Measurements from ENCODE around the gene DLAT.

- TF ChIP-seq CTCF (IDR thresholded peaks at IDR 0.05), result no peak
- TF ChIP-seq POLR2A (IDR thresholded peaks at IDR 0.05; ENCODE audit: low read depth), result no peak
- no peak for TF ChIP-seq POLR2AphosphoS5 (IDR thresholded peaks at IDR 0.05)
- TF ChIP-seq EP300 (IDR thresholded peaks at IDR 0.05), result no peak
Observed at GRCh38 chr11:112016765-112017376, 8.3 kb upstream of the DLAT start.

Data from esophagus muscularis mucosa (tissue), 4 donors.